ENCODE measurements around the gene BHLHE23.

Gene BHLHE23

DNA sequence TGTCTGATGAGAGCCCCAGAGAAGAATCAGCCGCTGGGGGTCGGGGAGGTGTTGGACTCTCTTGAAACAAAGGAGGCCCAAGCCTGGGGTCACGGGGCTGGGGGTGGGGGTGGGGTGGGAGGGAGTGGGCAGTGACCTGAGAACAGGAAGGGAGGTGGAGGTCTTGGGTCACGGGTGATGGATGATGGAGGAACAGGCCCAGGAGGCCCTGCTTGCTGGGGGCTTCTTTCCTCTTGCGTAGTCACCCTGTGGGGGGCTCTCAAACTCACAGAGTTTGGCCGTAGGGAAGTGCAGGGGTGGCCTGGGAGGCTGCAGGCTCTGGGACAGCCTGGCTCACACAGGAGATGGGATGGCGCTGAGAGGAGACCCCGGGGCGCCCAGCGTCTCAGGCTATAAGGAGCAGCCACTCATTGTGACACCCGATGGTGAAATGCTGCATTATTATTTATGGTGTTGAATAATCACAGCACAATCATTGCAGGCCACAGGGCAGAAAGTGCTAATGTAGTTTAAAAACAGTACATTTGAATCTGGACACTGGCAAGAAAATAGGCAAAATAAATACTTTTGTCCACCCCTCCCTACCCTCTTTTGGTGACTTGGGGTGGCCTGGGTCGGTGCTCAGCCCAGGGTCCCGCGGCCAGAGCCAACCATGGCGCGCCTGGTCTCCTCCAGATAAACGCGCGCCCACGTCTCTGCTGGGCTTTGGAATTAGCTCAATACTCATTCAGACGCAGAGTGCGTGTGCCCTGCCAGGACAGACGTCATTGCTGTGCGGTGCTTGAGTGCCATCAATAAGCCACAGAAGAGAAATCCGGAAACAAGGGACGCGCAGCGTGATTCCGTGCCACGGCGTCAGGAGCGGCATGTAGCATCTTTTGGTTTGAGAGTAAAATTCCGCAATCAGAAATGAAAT, 27.3 kb upstream of the BHLHE23 start:
- DNase-seq (ENCODE audit: low read depth), result no peak
- TF ChIP-seq, protein P1, sequence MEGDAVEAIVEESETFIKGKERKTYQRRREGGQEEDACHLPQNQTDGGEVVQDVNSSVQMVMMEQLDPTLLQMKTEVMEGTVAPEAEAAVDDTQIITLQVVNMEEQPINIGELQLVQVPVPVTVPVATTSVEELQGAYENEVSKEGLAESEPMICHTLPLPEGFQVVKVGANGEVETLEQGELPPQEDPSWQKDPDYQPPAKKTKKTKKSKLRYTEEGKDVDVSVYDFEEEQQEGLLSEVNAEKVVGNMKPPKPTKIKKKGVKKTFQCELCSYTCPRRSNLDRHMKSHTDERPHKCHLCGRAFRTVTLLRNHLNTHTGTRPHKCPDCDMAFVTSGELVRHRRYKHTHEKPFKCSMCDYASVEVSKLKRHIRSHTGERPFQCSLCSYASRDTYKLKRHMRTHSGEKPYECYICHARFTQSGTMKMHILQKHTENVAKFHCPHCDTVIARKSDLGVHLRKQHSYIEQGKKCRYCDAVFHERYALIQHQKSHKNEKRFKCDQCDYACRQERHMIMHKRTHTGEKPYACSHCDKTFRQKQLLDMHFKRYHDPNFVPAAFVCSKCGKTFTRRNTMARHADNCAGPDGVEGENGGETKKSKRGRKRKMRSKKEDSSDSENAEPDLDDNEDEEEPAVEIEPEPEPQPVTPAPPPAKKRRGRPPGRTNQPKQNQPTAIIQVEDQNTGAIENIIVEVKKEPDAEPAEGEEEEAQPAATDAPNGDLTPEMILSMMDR (conservative IDR thresholded peaks at IDR 0.05; ENCODE audit: low read depth, low read length), result no peak
- H3K4me3 ChIP-seq (ENCODE audit: low read length), result no peak overlapping the region

DNA sequence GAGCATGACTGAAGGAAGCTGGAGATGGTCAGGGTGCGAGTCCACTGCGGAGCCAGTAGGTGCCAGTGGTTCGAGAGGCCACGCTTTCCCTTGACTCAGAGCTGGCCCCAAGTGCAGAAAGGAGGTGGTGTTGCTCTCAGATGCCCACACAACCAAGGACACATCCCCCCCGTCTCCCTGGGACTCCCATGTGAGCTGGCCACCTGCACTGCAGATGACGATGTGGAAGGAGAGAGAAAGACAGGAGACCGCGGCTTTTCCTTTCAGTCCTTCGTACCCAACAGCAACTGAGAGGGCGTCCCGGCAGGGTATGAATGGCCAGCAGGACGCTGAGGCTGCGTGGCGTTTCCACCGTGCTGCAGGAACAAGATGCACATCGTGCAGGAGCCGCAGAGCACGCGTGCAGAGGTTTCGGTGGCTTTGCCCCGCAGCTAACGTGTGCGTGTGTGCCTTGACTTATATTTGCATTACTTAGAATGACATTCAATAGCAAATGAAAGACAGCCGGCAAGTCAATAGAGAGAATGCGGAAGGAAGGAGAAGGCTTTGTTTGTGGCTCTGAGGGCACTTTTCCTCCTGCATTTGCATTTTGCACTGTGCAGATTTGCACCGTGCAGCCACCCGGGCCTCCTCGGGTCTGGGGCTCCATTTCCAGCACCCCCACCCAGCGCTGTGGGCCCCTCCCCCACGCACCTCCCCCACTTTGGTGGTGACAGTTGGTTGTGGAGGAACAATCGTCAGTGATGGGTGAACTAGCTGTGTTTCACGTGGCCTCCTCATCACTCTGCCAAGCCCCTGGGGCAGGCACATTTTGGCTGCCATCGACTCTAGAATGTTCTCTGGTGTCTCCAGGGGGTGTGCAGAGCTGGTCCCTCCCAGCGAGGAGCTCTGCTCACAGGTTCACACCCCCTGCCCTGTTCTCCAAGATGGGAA, 26.4 kb upstream of the BHLHE23 start:
- no peak overlapping the region for H3K4me3 ChIP-seq (ENCODE audit: low read length)
- TF ChIP-seq, protein P1 (conservative IDR thresholded peaks at IDR 0.05; ENCODE audit: low read depth, low read length), result no peak
- DNase-seq (ENCODE audit: low read depth), result no peak

DNA sequence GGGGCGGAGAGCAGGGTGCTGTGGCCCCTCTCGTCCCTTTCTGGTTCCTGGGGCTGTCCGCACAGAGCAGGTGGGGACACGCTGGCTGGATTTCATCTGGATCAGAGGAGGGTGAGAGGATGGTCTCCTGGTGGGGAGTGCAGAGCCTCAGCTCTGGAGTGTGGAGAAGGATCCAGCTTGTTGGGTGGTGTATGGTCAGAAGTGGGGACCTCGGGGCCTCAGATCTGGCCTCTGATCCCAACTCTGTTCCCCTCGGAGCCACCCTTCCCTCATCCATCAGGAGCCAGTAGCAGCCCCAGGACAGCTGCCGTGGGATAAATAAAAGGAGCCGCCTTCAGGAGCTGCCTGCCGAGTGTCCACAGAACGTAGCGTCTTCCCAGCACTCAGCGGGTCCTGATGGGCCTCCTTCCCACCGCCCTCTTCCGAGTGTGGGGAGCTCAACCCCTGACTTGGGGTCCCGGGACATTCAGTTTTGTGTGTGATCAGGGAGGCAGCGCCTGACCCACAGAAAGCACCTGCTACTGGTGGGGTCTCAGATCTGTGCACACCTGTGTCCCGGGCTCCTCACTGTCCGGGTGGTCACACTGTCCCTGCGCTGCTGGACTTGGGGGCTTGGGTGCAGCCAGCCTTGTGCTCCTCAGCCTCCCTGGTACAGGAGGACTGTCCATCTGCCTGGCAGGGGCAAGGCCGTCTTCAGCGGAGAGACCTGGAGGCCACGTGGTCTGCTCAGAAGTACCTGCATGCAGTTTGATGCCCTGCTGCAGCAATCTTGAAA, 25.4 kb upstream of the BHLHE23 start:
- TF ChIP-seq, protein P1 (conservative IDR thresholded peaks at IDR 0.05; ENCODE audit: low read depth, low read length), result no peak
- no peak overlapping the region for H3K4me3 ChIP-seq (ENCODE audit: low read length)
- no peak for DNase-seq (ENCODE audit: low read depth)

DNA sequence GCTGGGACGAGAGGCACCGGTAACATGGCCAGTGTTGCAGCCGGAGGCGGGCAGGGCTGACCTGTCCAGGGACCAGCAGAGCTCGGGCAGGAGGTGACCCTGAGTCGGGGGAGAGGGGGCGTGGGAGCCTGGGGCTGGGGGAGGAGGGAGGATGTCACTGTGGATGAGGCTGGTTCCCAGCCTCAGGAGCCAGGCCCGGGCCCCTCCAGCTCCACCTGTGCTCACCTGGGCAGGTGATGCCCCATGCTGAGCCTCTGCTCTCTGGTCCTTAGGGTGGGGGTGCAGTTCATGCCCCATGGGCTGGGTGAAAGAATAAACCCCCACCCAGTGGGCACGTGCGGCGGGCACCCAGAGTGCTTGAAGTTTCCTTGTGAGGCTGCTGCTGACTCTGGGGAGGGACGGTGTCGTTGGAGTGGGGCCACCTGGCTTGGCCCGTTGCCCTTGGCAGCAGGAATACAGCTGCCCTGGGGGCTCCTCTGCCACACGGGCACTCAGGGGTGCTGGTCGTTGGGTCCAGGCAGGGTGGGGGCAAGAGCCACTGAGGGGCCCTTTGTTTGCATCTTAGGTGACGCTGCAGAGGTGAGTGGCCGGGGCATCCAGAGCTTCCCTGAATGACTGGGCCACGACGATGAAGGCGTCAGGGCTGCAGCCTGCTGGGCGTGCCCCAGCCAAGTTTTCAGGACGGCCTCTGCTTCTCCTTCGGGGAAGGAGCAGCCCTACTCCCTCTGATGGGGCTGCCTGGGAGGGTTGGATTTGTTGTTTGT, 24.7 kb upstream of the BHLHE23 start:
- no peak for DNase-seq (ENCODE audit: low read depth)
- TF ChIP-seq, protein P1 (conservative IDR thresholded peaks at IDR 0.05; ENCODE audit: low read depth, low read length), result no peak
- no peak overlapping the region for H3K4me3 ChIP-seq (ENCODE audit: low read length)

DNA sequence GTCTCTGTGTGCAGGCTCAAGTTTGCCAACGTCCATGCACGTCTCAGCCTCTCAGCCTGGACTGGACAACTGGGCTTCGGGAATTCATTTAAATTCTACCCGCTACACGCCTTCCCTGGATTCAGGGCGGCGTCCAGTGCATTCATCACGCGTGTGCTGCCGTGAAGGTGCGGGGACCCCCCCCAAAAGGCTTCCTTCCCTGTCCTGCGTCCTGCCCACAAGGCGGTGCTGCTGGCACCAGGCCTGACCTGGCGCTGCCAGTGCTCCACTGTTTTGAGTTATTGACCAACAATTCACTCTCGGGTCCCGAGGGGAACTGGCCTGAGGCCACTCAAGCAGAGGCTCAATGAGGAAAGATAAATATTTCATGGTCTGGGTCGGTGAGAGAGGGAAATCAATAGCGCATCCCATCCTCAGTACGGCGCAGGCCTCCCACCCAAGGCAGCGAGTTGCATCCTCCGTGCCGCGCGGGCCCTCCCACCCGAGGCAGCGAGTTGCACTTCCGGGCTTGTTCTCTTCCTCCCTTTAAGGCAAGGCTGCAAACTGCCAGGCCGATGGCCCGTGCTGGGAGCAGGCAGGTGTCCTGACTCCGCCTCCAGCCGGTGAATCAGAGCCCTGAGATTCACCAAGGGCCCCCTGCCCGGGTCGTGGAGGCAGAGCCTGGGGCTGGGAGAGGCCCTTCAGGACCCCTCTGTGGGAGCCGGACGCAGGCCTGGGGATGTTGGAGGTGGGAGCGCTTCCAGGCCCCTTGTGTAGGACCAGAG, 22.8 kb upstream of the BHLHE23 start:
- H3K4me3 ChIP-seq (ENCODE audit: low read length), result no peak overlapping the region
- TF ChIP-seq, protein P1 (conservative IDR thresholded peaks at IDR 0.05; ENCODE audit: low read depth, low read length), result no peak
- no peak for DNase-seq (ENCODE audit: low read depth)

All from retinal pigment epithelial cell (primary cell).